Measurements from ENCODE around the gene PCCA.

DNA sequence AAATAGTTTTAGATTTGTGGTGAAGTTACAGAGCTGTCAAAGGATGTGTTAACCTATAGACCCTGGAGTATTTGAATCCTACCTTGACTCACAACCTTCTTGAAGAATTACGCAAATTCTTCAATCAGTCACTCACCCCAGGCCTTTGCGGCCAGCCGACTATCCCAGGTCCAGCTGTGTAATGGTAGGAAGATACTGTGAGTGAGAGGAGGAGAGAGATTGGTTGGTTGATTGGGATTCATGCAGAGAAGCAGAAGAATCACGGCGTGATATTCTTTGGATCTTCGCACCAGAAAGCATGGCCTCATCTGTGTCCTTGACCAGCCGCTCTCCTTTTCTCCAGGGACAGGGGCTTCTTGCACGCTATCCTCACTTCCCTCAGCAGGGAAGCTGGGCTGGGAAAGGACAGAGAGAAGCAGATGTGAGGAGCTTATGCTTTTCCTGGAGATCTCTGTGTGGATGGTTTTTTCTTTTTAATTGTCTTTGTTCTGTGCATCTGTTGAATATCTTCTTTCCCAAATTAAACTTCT is 250.6 kb downstream of the PCCA start:
- TF ChIP-seq, protein P1, sequence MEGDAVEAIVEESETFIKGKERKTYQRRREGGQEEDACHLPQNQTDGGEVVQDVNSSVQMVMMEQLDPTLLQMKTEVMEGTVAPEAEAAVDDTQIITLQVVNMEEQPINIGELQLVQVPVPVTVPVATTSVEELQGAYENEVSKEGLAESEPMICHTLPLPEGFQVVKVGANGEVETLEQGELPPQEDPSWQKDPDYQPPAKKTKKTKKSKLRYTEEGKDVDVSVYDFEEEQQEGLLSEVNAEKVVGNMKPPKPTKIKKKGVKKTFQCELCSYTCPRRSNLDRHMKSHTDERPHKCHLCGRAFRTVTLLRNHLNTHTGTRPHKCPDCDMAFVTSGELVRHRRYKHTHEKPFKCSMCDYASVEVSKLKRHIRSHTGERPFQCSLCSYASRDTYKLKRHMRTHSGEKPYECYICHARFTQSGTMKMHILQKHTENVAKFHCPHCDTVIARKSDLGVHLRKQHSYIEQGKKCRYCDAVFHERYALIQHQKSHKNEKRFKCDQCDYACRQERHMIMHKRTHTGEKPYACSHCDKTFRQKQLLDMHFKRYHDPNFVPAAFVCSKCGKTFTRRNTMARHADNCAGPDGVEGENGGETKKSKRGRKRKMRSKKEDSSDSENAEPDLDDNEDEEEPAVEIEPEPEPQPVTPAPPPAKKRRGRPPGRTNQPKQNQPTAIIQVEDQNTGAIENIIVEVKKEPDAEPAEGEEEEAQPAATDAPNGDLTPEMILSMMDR (IDR thresholded peaks at IDR 0.05), result no peak
- no peak for TF ChIP-seq POLR2A (IDR thresholded peaks at IDR 0.05)
- TF ChIP-seq POLR2AphosphoS5 (IDR thresholded peaks at IDR 0.05), result no peak
